GM12878 (cell line): Measurements from ENCODE around the gene UNC119B. TPM values are rescaled to one million over a fixed set of nuclear protein-coding genes. Genes with fewer than 3 reads are reported as not detected.

Experiments used
- ATAC-seq: fragments of 200-7000 bp; cut with Tn5 transposase; 3 replicates; pipeline ENCODE4 v1.9.1; 2020; ENCODE audit warnings: mild to moderate bottlenecking, moderate library complexity
- BruUV-seq: library from RNA; stranded (reverse); fragments of 400-500 nt; replicated peaks from 2 replicates; lab custom pipeline; 2021; lab: Mats Ljungman, UMichigan
- CTCF ChIA-PET: fragments of 300-600 bp; sonication (Branson Sonifier 250); formaldehyde crosslinking; extraction: SDS; loops from one replicate; lab custom pipeline; 2021; ENCODE audit warnings: inconsistent platforms; lab: Yijun Ruan, JAX
- POLR2A ChIA-PET: fragments of 350-600 bp; formaldehyde crosslinking; extraction: SDS; loops from one replicate; lab custom pipeline; 2021; ENCODE audit warnings: inconsistent platforms; lab: Charles Lee
- RAD21 ChIA-PET: fragments of 300-600 bp; sonication (Branson Sonifier 250); formaldehyde crosslinking; loops from one replicate; lab custom pipeline; 2023; ENCODE audit warnings: antibody characterized with exemption; ENCODE audit not compliant: unreplicated experiment; lab: Charles Lee
- SMC1A ChIA-PET: fragments of 300-600 bp; sonication (Branson Sonifier 250); formaldehyde crosslinking; loops from one replicate; lab custom pipeline; 2023; ENCODE audit not compliant: unreplicated experiment, uncharacterized antibody; lab: Charles Lee
- DNase-seq: peaks from one replicate; pipeline ENCODE4 v3.0.0-alpha.2; 2011; ENCODE audit warnings: low read depth, low spot score
- FAIRE-seq: peaks from 3 replicates; lab custom pipeline; 2011; peaks lifted over from hg19 to GRCh38; lab: Jason Lieb, UNC
- H2AFZ ChIP-seq: 2 replicates; pipeline ENCODE4 v1.6.0; 2011; ENCODE audit warnings: low read depth, low read length, control low read depth; ENCODE audit not compliant: control insufficient read depth
- H3K27ac ChIP-seq: 2 replicates; pipeline ENCODE4 v1.5.1; 2011; ENCODE audit warnings: control low read depth; ENCODE audit not compliant: control insufficient read depth, insufficient read depth
- H3K27me3 ChIP-seq, 2 experiments: replicated peaks in 1 of 2; 2 replicates each; pipeline versions ENCODE4 v1.6.0 to v1.6.1; 2011; ENCODE audit warnings: low read length in 1 of 2; ENCODE audit not compliant: control insufficient read depth in 2 of 2, insufficient read depth in 2 of 2
- H3K36me3 ChIP-seq, 2 experiments: 2 replicates each; pipeline ENCODE4 v1.5.1; 2011; ENCODE audit warnings: low read length in 1 of 2; ENCODE audit not compliant: control insufficient read depth in 2 of 2, insufficient read depth in 2 of 2
- H3K4me1 ChIP-seq: 2 replicates; pipeline ENCODE4 v1.6.1; 2011; ENCODE audit warnings: mild to moderate bottlenecking, low read length, moderate library complexity, mixed read lengths; ENCODE audit not compliant: control insufficient read depth, insufficient read depth
- H3K4me2 ChIP-seq: 2 replicates; pipeline ENCODE4 v1.6.0; 2011; ENCODE audit warnings: control low read depth; ENCODE audit not compliant: control insufficient read depth, insufficient read depth
- H3K4me3 ChIP-seq: fragments of 200-600 bp; sonication (generic); 2 replicates; pipeline ENCODE4 v1.5.1; 2016
- H3K79me2 ChIP-seq: 2 replicates; pipeline ENCODE4 v1.6.0; 2011; ENCODE audit warnings: low read length; ENCODE audit not compliant: control insufficient read depth, insufficient read depth
- H3K9ac ChIP-seq: 2 replicates; pipeline ENCODE4 v1.8.0; 2011; ENCODE audit warnings: low read length, control low read depth, mixed read lengths; ENCODE audit not compliant: control insufficient read depth, insufficient read depth
- H3K9me3 ChIP-seq: replicated peaks from 3 replicates; pipeline ENCODE4 v1.5.1; 2011; ENCODE audit warnings: mild to moderate bottlenecking, low read length; ENCODE audit not compliant: control insufficient read depth, insufficient read depth
- H4K20me1 ChIP-seq: 2 replicates; pipeline ENCODE4 v1.6.0; 2011; ENCODE audit not compliant: control insufficient read depth, insufficient read depth
- ATF3 ChIP-seq: IDR thresholded peaks from 2 replicates; pipeline ENCODE4 v1.6.1; 2011; ENCODE audit warnings: low read depth, mild to moderate bottlenecking, low read length, moderate library complexity, borderline replicate concordance; ENCODE audit errors: extremely low read depth
- CBX5 ChIP-seq: sonication (generic); IDR thresholded peaks from 2 replicates; pipeline ENCODE4 v1.6.1; 2016; ENCODE audit warnings: low read depth, moderate library complexity, mild to moderate bottlenecking, inconsistent platforms
- ETV6 ChIP-seq, 2 experiments: fragments of 450-650 bp in 1 of 2; IDR thresholded peaks in 1 of 2; conservative IDR thresholded peaks in 1 of 2; 2 replicates each; pipeline ENCODE4 v1.6.1; 2014; ENCODE audit warnings: antibody characterized with exemption in 1 of 2, borderline replicate concordance in 1 of 2, low read depth in 1 of 2, mild to moderate bottlenecking in 1 of 2, moderate library complexity in 1 of 2
- FOS ChIP-seq: IDR thresholded peaks from 3 replicates; pipeline ENCODE4 v1.6.1; 2011; ENCODE audit warnings: borderline replicate concordance; ENCODE audit not compliant: insufficient read length; ENCODE audit errors: extremely low read depth
- HCFC1 ChIP-seq: fragments of 150-350 bp; IDR thresholded peaks from 2 replicates; pipeline ENCODE4 v1.6.1; 2014; ENCODE audit warnings: low read length
- HDGF ChIP-seq: fragments of 450-650 bp; IDR thresholded peaks from 2 replicates; pipeline ENCODE4 v1.6.1; 2016; ENCODE audit warnings: antibody characterized with exemption
- KDM1A ChIP-seq: fragments of 200-600 bp; sonication (generic); IDR thresholded peaks from 2 replicates; pipeline ENCODE4 v1.6.1; 2016; ENCODE audit warnings: borderline replicate concordance
- MXI1 ChIP-seq: fragments of 150-350 bp; IDR thresholded peaks from 2 replicates; pipeline ENCODE4 v1.6.1; 2011; ENCODE audit warnings: low read depth, mild to moderate bottlenecking, inconsistent platforms, low read length, improper control_type of control experiment
- NFIC ChIP-seq: IDR thresholded peaks from 2 replicates; pipeline ENCODE4 v1.6.1; 2012; ENCODE audit warnings: low read depth, mild to moderate bottlenecking, inconsistent platforms, low read length, moderate library complexity
- PBX3 ChIP-seq: IDR thresholded peaks from 2 replicates; pipeline ENCODE4 v1.6.1; 2011; ENCODE audit warnings: mild to moderate bottlenecking, low read depth, low read length, moderate library complexity; ENCODE audit not compliant: insufficient replicate concordance
- SMAD5 ChIP-seq: IDR thresholded peaks from 2 replicates; pipeline ENCODE4 v1.6.1; 2016; ENCODE audit warnings: antibody characterized with exemption, low read depth
- SREBF2 ChIP-seq: IDR thresholded peaks from 2 replicates; pipeline ENCODE4 v1.6.1; 2012; ENCODE audit warnings: mild to moderate bottlenecking, low read length
- SUPT20H ChIP-seq: IDR thresholded peaks from 2 replicates; pipeline ENCODE4 v1.6.1; 2011; ENCODE audit warnings: low read depth, mild to moderate bottlenecking, low read length, moderate library complexity, borderline replicate concordance; ENCODE audit not compliant: control insufficient read depth
- WRNIP1 ChIP-seq: IDR thresholded peaks from 2 replicates; pipeline ENCODE4 v1.6.1; 2011; ENCODE audit warnings: low read depth, low read length, improper control_type of control experiment, borderline replicate concordance
- ZBED1 ChIP-seq: IDR thresholded peaks from 2 replicates; pipeline ENCODE4 v1.6.1; 2016; ENCODE audit warnings: borderline replicate concordance
- ZNF207 ChIP-seq: fragments of 450-650 bp; IDR thresholded peaks from 2 replicates; pipeline ENCODE4 v1.6.1; 2014; ENCODE audit warnings: antibody characterized with exemption, mild to moderate bottlenecking, borderline replicate concordance
- WGBS: methylation state at CpG from one replicate; pipeline ENCODE4 v1.1.6; 2016; ENCODE audit warnings: low lambda C conversion rate; ENCODE audit not compliant: insufficient replicate concordance, insufficient coverage; ENCODE audit errors: missing lambda C conversion rate; 5-methylcytosine and 5-hydroxymethylcytosine counted together
- in situ Hi-C: fragments of 300-500 bp; cut with MboI; formaldehyde crosslinking; loops from 9 replicates; pipeline ENCODE4 v1.14.3; 2018; ENCODE audit warnings: mixed read lengths
- intact Hi-C: fragments of 100-400 bp; cut with micrococcal nuclease; formaldehyde crosslinking; loops from one replicate; pipeline ENCODE4 v1.14.2; 2022; ENCODE audit not compliant: unreplicated experiment
- polyA plus RNA-seq, 11 experiments: library from polyadenylated mRNA; depleted of rRNA in 4 of 11; unstranded in 6 of 11; stranded (reverse) in 5 of 11; fragments of >200 nt; fragmentation: Nextera tagmentation in 4 of 11; fragmentation: Illumina TruSeq in 1 of 11; extraction: Ambion mirVana in 4 of 11; extraction: Trizol in 1 of 11; gene quantifications; 1 replicate in 1 of 11; 2 replicates in 10 of 11; pipeline versions ENCODE4 v1.2.1 to v1.2.3, GENCODE V29; 2011 to 2016; ENCODE audit warnings: inconsistent platforms in 2 of 11, missing spikeins in 2 of 11, low read depth in 1 of 11
- total RNA-seq, 4 experiments: library from RNA; depleted of rRNA in 3 of 4; stranded (reverse); fragments of >200 nt in 3 of 4; fragmentation: Illumina TruSeq in 1 of 4; extraction: Trizol in 1 of 4; gene quantifications; 2 replicates each; pipeline versions ENCODE4 v1.2.1 to v1.2.3, GENCODE V29; 2013 to 2021
- TF ChIP-seq, protein P1 (sequence below): IDR thresholded peaks from 2 replicates; pipeline ENCODE4 v1.6.1; 2011; ENCODE audit warnings: low read depth, low read length, improper control_type of control experiment, borderline replicate concordance

Gene UNC119B
- total and polyA plus RNA-seq, 10 of the 15 experiments (the other 5 are each of a cell fraction or from before 2014, with no cell fraction given), result 4.3 to 31.5 (median 10.5) TPM

- H2AFZ ChIP-seq, result no peak overlapping the region
- H3K4me2 ChIP-seq, result no peak overlapping the region
- no peaks in the 10 kb centered on the region for H3K27me3 ChIP-seq
- POLR2A ChIA-PET, result no interaction called here
- H3K27ac ChIP-seq, result no peak overlapping the region
- H3K9ac ChIP-seq, result no peak overlapping the region
- H3K36me3 ChIP-seq, result no peaks in the 10 kb centered on the region
- CTCF ChIA-PET, result no interaction called here
- no peaks in the 10 kb centered on the region for H3K4me1 ChIP-seq
- TF ChIP-seq ZBED1 (no peak), ETV6 (conservative IDR thresholded peaks at IDR 0.05 in 1 of 2, IDR thresholded peaks at IDR 0.05 in 1 of 2; ENCODE audit: borderline replicate concordance in 1 of 2, low read depth in 1 of 2) (no peak), WRNIP1 (no peak), HDGF (no peak), MXI1 (no peak), SUPT20H (no peak), SREBF2 (no peak), FOS (no peak), HCFC1 (no peak), ZNF207 (no peak), NFIC (no peak), SMAD5 (no peak), KDM1A (no peak), ATF3 (no peak), PBX3 (no peak), CBX5 (no peak)
- TF ChIP-seq, protein P1, sequence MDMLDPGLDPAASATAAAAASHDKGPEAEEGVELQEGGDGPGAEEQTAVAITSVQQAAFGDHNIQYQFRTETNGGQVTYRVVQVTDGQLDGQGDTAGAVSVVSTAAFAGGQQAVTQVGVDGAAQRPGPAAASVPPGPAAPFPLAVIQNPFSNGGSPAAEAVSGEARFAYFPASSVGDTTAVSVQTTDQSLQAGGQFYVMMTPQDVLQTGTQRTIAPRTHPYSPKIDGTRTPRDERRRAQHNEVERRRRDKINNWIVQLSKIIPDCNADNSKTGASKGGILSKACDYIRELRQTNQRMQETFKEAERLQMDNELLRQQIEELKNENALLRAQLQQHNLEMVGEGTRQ, result no peak
- no peaks in the 10 kb centered on the region for H4K20me1 ChIP-seq
- FAIRE-seq (no peak), DNase-seq (no peak), ATAC-seq (no peak)
- no peak overlapping the region for H3K4me3 ChIP-seq
- intact Hi-C loops (no loop called here), in situ Hi-C loops (no loop called here)
- SMC1A ChIA-PET, result no interaction called here
- BruUV-seq, result no TSS peak
- RAD21 ChIA-PET, result interaction anchor here (1.4 kb wide), 1 partner anchor 231 kb away, joined by 3 read pairs; no protein-coding TSS in a partner anchor
- H3K9me3 ChIP-seq, result no peaks in the 10 kb centered on the region
- H3K79me2 ChIP-seq, result no peaks in the 10 kb centered on the region
- WGBS, result 85% methylated on average over 15 of the region's 15 CpGs
Observed at GRCh38 chr12:120740871-120741270, 30.6 kb downstream of the UNC119B start.
